ENCODE results near the gene DYNC1LI2. TPM values are rescaled to one million over a fixed set of nuclear protein-coding genes. Genes with fewer than 3 reads are reported as not detected.

DYNC1LI2 gene
- total and polyA plus RNA-seq, 3 experiments from 2014 or later, result 35.0 to 53.8 (median 50.5) TPM

GRCh38 chr16:66714654-66715307 is 36.6 kb downstream of the DYNC1LI2 start:
- ChIA-PET POLR2A (no interaction called here), CTCF (no interaction called here)
- Histone ChIP-seq H3K36me3 (ENCODE audit: insufficient read depth, low read length) (no peaks in the 10 kb centered on the region), H3K4me3 (ENCODE audit: low read length) (no peak overlapping the region), H3K9me3 (ENCODE audit: low read length) (no peaks in the 10 kb centered on the region), H3K4me1 (ENCODE audit: insufficient read depth, low read length) (no peaks in the 10 kb centered on the region), H3K27me3 (ENCODE audit: insufficient read depth, low read length, poor library complexity, severe bottlenecking) (no peaks in the 10 kb centered on the region), H3K27ac (ENCODE audit: low read depth, low read length) (no peak overlapping the region)
- no peak overlapping the region for H3K4me3 Mint-ChIP-seq
- H3K4me1 Mint-ChIP-seq, result no peaks in the 10 kb centered on the region
- H3K27me3 Mint-ChIP-seq, result peaks cover 4 to 6% of the 10 kb centered on the region in 2 donors
- H3K27ac Mint-ChIP-seq, result no peak overlapping the region
- H3K9me3 Mint-ChIP-seq, result no peaks in the 10 kb centered on the region
- DNase-seq, result no peak
- peaks cover 0 to 16% (median 3%) of the 10 kb centered on the region in 3 donors for H3K36me3 Mint-ChIP-seq

- H3K4me1 Mint-ChIP-seq, result no peaks in the 10 kb centered on the region
- peaks cover 4 to 6% of the 10 kb centered on the region in 2 donors for H3K27me3 Mint-ChIP-seq
- ChIA-PET POLR2A (no interaction called here), CTCF (no interaction called here)
- H3K36me3 Mint-ChIP-seq, result peaks cover 0 to 10% (median under 1%) of the 10 kb centered on the region in 3 donors
- H3K4me1 ChIP-seq (ENCODE audit: insufficient read depth, low read length), result no peaks in the 10 kb centered on the region
- H3K27ac ChIP-seq (ENCODE audit: low read depth, low read length), result no peak overlapping the region
- no peak for DNase-seq
- H3K4me3 ChIP-seq (ENCODE audit: low read length), result no peak overlapping the region
- H3K27me3 ChIP-seq (ENCODE audit: insufficient read depth, low read length, poor library complexity, severe bottlenecking), result no peaks in the 10 kb centered on the region
- no peaks in the 10 kb centered on the region for H3K9me3 ChIP-seq (ENCODE audit: low read length)
- no peaks in the 10 kb centered on the region for H3K36me3 ChIP-seq (ENCODE audit: insufficient read depth, low read length)
- no peak overlapping the region for H3K27ac Mint-ChIP-seq
- H3K9me3 Mint-ChIP-seq, result no peaks in the 10 kb centered on the region
- H3K4me3 Mint-ChIP-seq, result no peak overlapping the region
Measured at GRCh38 chr16:66714062-66714461, 37.3 kb downstream of the DYNC1LI2 start.

GRCh38 chr16:66713076-66713475 is 38.3 kb downstream of the DYNC1LI2 start:
- H3K4me1 ChIP-seq (ENCODE audit: insufficient read depth, low read length), result no peaks in the 10 kb centered on the region
- ChIA-PET CTCF (no interaction called here), POLR2A (no interaction called here)
- no peak overlapping the region for H3K27ac ChIP-seq (ENCODE audit: low read depth, low read length)
- no peak for DNase-seq
- no peaks in the 10 kb centered on the region for H3K27me3 ChIP-seq (ENCODE audit: insufficient read depth, low read length, poor library complexity, severe bottlenecking)
- H3K36me3 ChIP-seq (ENCODE audit: insufficient read depth, low read length), result no peaks in the 10 kb centered on the region
- Mint-ChIP-seq H3K9me3 (no peaks in the 10 kb centered on the region), H3K4me3 (no peak overlapping the region), H3K27ac (no peak overlapping the region), H3K36me3 (peaks cover 0 to 5% (median 0%) of the 10 kb centered on the region in 3 donors), H3K4me1 (no peaks in the 10 kb centered on the region), H3K27me3 (peaks cover 6 to 7% of the 10 kb centered on the region in 2 donors)
- H3K9me3 ChIP-seq (ENCODE audit: low read length), result no peaks in the 10 kb centered on the region
- no peak overlapping the region for H3K4me3 ChIP-seq (ENCODE audit: low read length)

GRCh38 chr16:66712512-66712911 is 38.9 kb downstream of the DYNC1LI2 start:
- no peak overlapping the region for H3K4me3 Mint-ChIP-seq
- ChIA-PET POLR2A (no interaction called here), CTCF (no interaction called here)
- H3K27me3 ChIP-seq (ENCODE audit: insufficient read depth, low read length, poor library complexity, severe bottlenecking), result no peaks in the 10 kb centered on the region
- no peak overlapping the region for H3K27ac ChIP-seq (ENCODE audit: low read depth, low read length)
- H3K36me3 Mint-ChIP-seq, result peaks cover 0 to under 1% (median 0%) of the 10 kb centered on the region in 3 donors
- H3K9me3 Mint-ChIP-seq, result no peaks in the 10 kb centered on the region
- no peaks in the 10 kb centered on the region for H3K36me3 ChIP-seq (ENCODE audit: insufficient read depth, low read length)
- H3K9me3 ChIP-seq (ENCODE audit: low read length), result no peaks in the 10 kb centered on the region
- no peak overlapping the region for H3K4me3 ChIP-seq (ENCODE audit: low read length)
- H3K4me1 Mint-ChIP-seq, result no peaks in the 10 kb centered on the region
- peaks cover 8 to 9% of the 10 kb centered on the region in 2 donors for H3K27me3 Mint-ChIP-seq
- peak overlapping the region in 1 of 8 donors; percentile 47 for H3K27ac Mint-ChIP-seq
- no peak for DNase-seq
- H3K4me1 ChIP-seq (ENCODE audit: insufficient read depth, low read length), result no peaks in the 10 kb centered on the region

GRCh38 chr16:66711581-66711980 is 39.8 kb downstream of the DYNC1LI2 start:
- no peak overlapping the region for H3K27ac ChIP-seq (ENCODE audit: low read depth, low read length)
- H3K9me3 ChIP-seq (ENCODE audit: low read length), result no peaks in the 10 kb centered on the region
- DNase-seq, result no peak
- ChIA-PET CTCF (no interaction called here), POLR2A (interaction anchor here (0.6 kb wide), 1 partner anchor 12 kb away, joined by 3 read pairs; no protein-coding TSS in a partner anchor)
- H3K36me3 ChIP-seq (ENCODE audit: insufficient read depth, low read length), result no peaks in the 10 kb centered on the region
- no peaks in the 10 kb centered on the region for H3K36me3 Mint-ChIP-seq
- H3K4me1 Mint-ChIP-seq, result no peaks in the 10 kb centered on the region
- no peaks in the 10 kb centered on the region for H3K9me3 Mint-ChIP-seq
- H3K4me1 ChIP-seq (ENCODE audit: insufficient read depth, low read length), result no peaks in the 10 kb centered on the region
- H3K27me3 Mint-ChIP-seq, result peaks cover 8 to 12% of the 10 kb centered on the region in 2 donors
- H3K27ac Mint-ChIP-seq, result no peak overlapping the region
- H3K4me3 ChIP-seq (ENCODE audit: low read length), result no peak overlapping the region
- H3K27me3 ChIP-seq (ENCODE audit: insufficient read depth, low read length, poor library complexity, severe bottlenecking), result no peaks in the 10 kb centered on the region
- no peak overlapping the region for H3K4me3 Mint-ChIP-seq

- CTCF ChIA-PET, result no interaction called here
- H3K27me3 Mint-ChIP-seq, result peaks cover 12% of the 10 kb centered on the region in 2 donors
- POLR2A ChIA-PET, result no interaction called here
Measured at GRCh38 chr16:66706506-66706880, 44.9 kb downstream of the DYNC1LI2 start.

GRCh38 chr16:66705790-66706505 is 45.5 kb downstream of the DYNC1LI2 start:
- CTCF ChIA-PET, result no interaction called here
- DNase-seq, result no peak

More at GRCh38 chr16:66706506-66706880, 44.9 kb downstream of the DYNC1LI2 start:
- Mint-ChIP-seq H3K4me3 (no peak overlapping the region), H3K4me1 (no peaks in the 10 kb centered on the region), H3K9me3 (no peaks in the 10 kb centered on the region), H3K27ac (no peak overlapping the region), H3K36me3 (no peaks in the 10 kb centered on the region)
- H3K36me3 ChIP-seq (ENCODE audit: insufficient read depth, low read length), result no peaks in the 10 kb centered on the region
- no peak for DNase-seq
- H3K4me1 ChIP-seq (ENCODE audit: insufficient read depth, low read length), result no peaks in the 10 kb centered on the region
- no peaks in the 10 kb centered on the region for H3K9me3 ChIP-seq (ENCODE audit: low read length)
- no peak overlapping the region for H3K27ac ChIP-seq (ENCODE audit: low read depth, low read length)
- no peak overlapping the region for H3K4me3 ChIP-seq (ENCODE audit: low read length)
- H3K27me3 ChIP-seq (ENCODE audit: insufficient read depth, low read length, poor library complexity, severe bottlenecking), result no peaks in the 10 kb centered on the region

GRCh38 chr16:66703406-66704215 is 47.8 kb downstream of the DYNC1LI2 start:
- ChIA-PET POLR2A (interaction anchor here (0.6 kb wide), 1 partner anchor 100 kb away, joined by 3 read pairs; no protein-coding TSS in a partner anchor), CTCF (no interaction called here)
- peaks cover 0 to 2% (median 0%) of the 10 kb centered on the region in 3 donors for H3K4me1 Mint-ChIP-seq

More at GRCh38 chr16:66705790-66706505, 45.5 kb downstream of the DYNC1LI2 start:
- Histone ChIP-seq H3K4me1 (ENCODE audit: insufficient read depth, low read length) (no peaks in the 10 kb centered on the region), H3K4me3 (ENCODE audit: low read length) (no peak overlapping the region), H3K36me3 (ENCODE audit: insufficient read depth, low read length) (no peaks in the 10 kb centered on the region), H3K9me3 (ENCODE audit: low read length) (no peaks in the 10 kb centered on the region), H3K27me3 (ENCODE audit: insufficient read depth, low read length, poor library complexity, severe bottlenecking) (no peaks in the 10 kb centered on the region), H3K27ac (ENCODE audit: low read depth, low read length) (no peak overlapping the region)
- peaks cover 0 to under 1% (median 0%) of the 10 kb centered on the region in 3 donors for H3K4me1 Mint-ChIP-seq
- no peak overlapping the region for H3K27ac Mint-ChIP-seq
- H3K4me3 Mint-ChIP-seq, result no peak overlapping the region
- POLR2A ChIA-PET, result no interaction called here
- H3K9me3 Mint-ChIP-seq, result no peaks in the 10 kb centered on the region
- no peaks in the 10 kb centered on the region for H3K36me3 Mint-ChIP-seq
- peaks cover 12 to 14% of the 10 kb centered on the region in 2 donors for H3K27me3 Mint-ChIP-seq

More at GRCh38 chr16:66703406-66704215, 47.8 kb downstream of the DYNC1LI2 start:
- DNase-seq, result no peak
- H3K4me3 Mint-ChIP-seq, result no peak overlapping the region
- no peak overlapping the region for H3K4me3 ChIP-seq (ENCODE audit: low read length)
- no peaks in the 10 kb centered on the region for H3K4me1 ChIP-seq (ENCODE audit: insufficient read depth, low read length)
- no peaks in the 10 kb centered on the region for H3K27me3 ChIP-seq (ENCODE audit: insufficient read depth, low read length, poor library complexity, severe bottlenecking)
- no peaks in the 10 kb centered on the region for H3K9me3 Mint-ChIP-seq
- H3K27me3 Mint-ChIP-seq, result peaks cover 13 to 16% of the 10 kb centered on the region in 2 donors
- peak overlapping the region in 1 of 8 donors; percentile 7 for H3K27ac Mint-ChIP-seq
- H3K36me3 ChIP-seq (ENCODE audit: insufficient read depth, low read length), result no peaks in the 10 kb centered on the region
- no peaks in the 10 kb centered on the region for H3K9me3 ChIP-seq (ENCODE audit: low read length)
- H3K36me3 Mint-ChIP-seq, result no peaks in the 10 kb centered on the region
- H3K27ac ChIP-seq (ENCODE audit: low read depth, low read length), result no peak overlapping the region

Data from CD8-positive, alpha-beta memory T cell (primary cell).